ENCODE results near the gene C16orf92.

The C16orf92 gene

GRCh38 chr16:29983420-29984136, 39.4 kb upstream of the C16orf92 start:
- H3K4me1 ChIP-seq (ENCODE audit: insufficient read depth, low read length), result no peaks in the 10 kb centered on the region
- H3K4me3 ChIP-seq (ENCODE audit: low read length), result no peak overlapping the region
- no peaks in the 10 kb centered on the region for H3K9me3 ChIP-seq (ENCODE audit: insufficient read depth, low read depth, low read length)
- H3K9ac ChIP-seq (ENCODE audit: low read depth, low read length), result no peak overlapping the region
- peaks cover 92% of the 10 kb centered on the region for H3K36me3 ChIP-seq (ENCODE audit: insufficient read depth, low read depth, low read length)
- no peaks in the 10 kb centered on the region for H3K27me3 ChIP-seq (ENCODE audit: insufficient read depth, low read length)
- H3K27ac ChIP-seq (ENCODE audit: low read length), result no peak overlapping the region

GRCh38 chr16:29984137-29984763, 38.7 kb upstream of the C16orf92 start:
- Histone ChIP-seq H3K9me3 (ENCODE audit: insufficient read depth, low read depth, low read length) (no peaks in the 10 kb centered on the region), H3K4me3 (ENCODE audit: low read length) (no peak overlapping the region), H3K27me3 (ENCODE audit: insufficient read depth, low read length) (no peaks in the 10 kb centered on the region), H3K27ac (ENCODE audit: low read length) (no peak overlapping the region), H3K36me3 (ENCODE audit: insufficient read depth, low read depth, low read length) (peaks cover 91% of the 10 kb centered on the region), H3K9ac (ENCODE audit: low read depth, low read length) (no peak overlapping the region), H3K4me1 (ENCODE audit: insufficient read depth, low read length) (no peaks in the 10 kb centered on the region)

GRCh38 chr16:29984764-29985147, 38.2 kb upstream of the C16orf92 start:
- H3K4me3 ChIP-seq (ENCODE audit: low read length), result no peak overlapping the region
- H3K4me1 ChIP-seq (ENCODE audit: insufficient read depth, low read length), result no peaks in the 10 kb centered on the region
- H3K27me3 ChIP-seq (ENCODE audit: insufficient read depth, low read length), result no peaks in the 10 kb centered on the region
- no peak overlapping the region for H3K27ac ChIP-seq (ENCODE audit: low read length)
- peaks cover 91% of the 10 kb centered on the region for H3K36me3 ChIP-seq (ENCODE audit: insufficient read depth, low read depth, low read length)
- no peak overlapping the region for H3K9ac ChIP-seq (ENCODE audit: low read depth, low read length)
- no peaks in the 10 kb centered on the region for H3K9me3 ChIP-seq (ENCODE audit: insufficient read depth, low read depth, low read length)

GRCh38 chr16:29985271-29985811, 37.7 kb upstream of the C16orf92 start:
- no peak overlapping the region for H3K27ac ChIP-seq (ENCODE audit: low read length)
- no peaks in the 10 kb centered on the region for H3K27me3 ChIP-seq (ENCODE audit: insufficient read depth, low read length)
- H3K4me3 ChIP-seq (ENCODE audit: low read length), result no peak overlapping the region
- no peak overlapping the region for H3K9ac ChIP-seq (ENCODE audit: low read depth, low read length)
- no peaks in the 10 kb centered on the region for H3K9me3 ChIP-seq (ENCODE audit: insufficient read depth, low read depth, low read length)
- peaks cover 91% of the 10 kb centered on the region for H3K36me3 ChIP-seq (ENCODE audit: insufficient read depth, low read depth, low read length)
- no peaks in the 10 kb centered on the region for H3K4me1 ChIP-seq (ENCODE audit: insufficient read depth, low read length)

- no peak overlapping the region for H3K9ac ChIP-seq (ENCODE audit: low read depth, low read length)
- no peaks in the 10 kb centered on the region for H3K27me3 ChIP-seq (ENCODE audit: insufficient read depth, low read length)
- H3K4me3 ChIP-seq (ENCODE audit: low read length), result no peak overlapping the region
- no peaks in the 10 kb centered on the region for H3K9me3 ChIP-seq (ENCODE audit: insufficient read depth, low read depth, low read length)
- H3K4me1 ChIP-seq (ENCODE audit: insufficient read depth, low read length), result no peaks in the 10 kb centered on the region
- H3K36me3 ChIP-seq (ENCODE audit: insufficient read depth, low read depth, low read length), result peaks cover 86% of the 10 kb centered on the region
- H3K27ac ChIP-seq (ENCODE audit: low read length), result no peak overlapping the region
Measured at GRCh38 chr16:29986231-29986630, 36.8 kb upstream of the C16orf92 start.

- no peaks in the 10 kb centered on the region for H3K9me3 ChIP-seq (ENCODE audit: insufficient read depth, low read depth, low read length)
- H3K4me3 ChIP-seq (ENCODE audit: low read length), result no peak overlapping the region
- peaks cover 80% of the 10 kb centered on the region for H3K36me3 ChIP-seq (ENCODE audit: insufficient read depth, low read depth, low read length)
- H3K9ac ChIP-seq (ENCODE audit: low read depth, low read length), result no peak overlapping the region
- no peaks in the 10 kb centered on the region for H3K27me3 ChIP-seq (ENCODE audit: insufficient read depth, low read length)
- no peak overlapping the region for H3K27ac ChIP-seq (ENCODE audit: low read length)
- H3K4me1 ChIP-seq (ENCODE audit: insufficient read depth, low read length), result no peaks in the 10 kb centered on the region
Measured at GRCh38 chr16:29986931-29987330, 36.1 kb upstream of the C16orf92 start.

- no peak overlapping the region for H3K4me3 ChIP-seq (ENCODE audit: low read length)
- no peaks in the 10 kb centered on the region for H3K9me3 ChIP-seq (ENCODE audit: insufficient read depth, low read depth, low read length)
- H3K36me3 ChIP-seq (ENCODE audit: insufficient read depth, low read depth, low read length), result peaks cover 80% of the 10 kb centered on the region
- H3K4me1 ChIP-seq (ENCODE audit: insufficient read depth, low read length), result no peaks in the 10 kb centered on the region
- H3K27ac ChIP-seq (ENCODE audit: low read length), result no peak overlapping the region
- no peak overlapping the region for H3K9ac ChIP-seq (ENCODE audit: low read depth, low read length)
- no peaks in the 10 kb centered on the region for H3K27me3 ChIP-seq (ENCODE audit: insufficient read depth, low read length)
Measured at GRCh38 chr16:29987371-29988085, 35.5 kb upstream of the C16orf92 start.

- Histone ChIP-seq H3K4me1 (ENCODE audit: insufficient read depth, low read length) (no peaks in the 10 kb centered on the region), H3K4me3 (ENCODE audit: low read length) (no peak overlapping the region), H3K9ac (ENCODE audit: low read depth, low read length) (no peak overlapping the region), H3K36me3 (ENCODE audit: insufficient read depth, low read depth, low read length) (peaks cover 80% of the 10 kb centered on the region), H3K27me3 (ENCODE audit: insufficient read depth, low read length) (no peaks in the 10 kb centered on the region), H3K27ac (ENCODE audit: low read length) (no peak overlapping the region), H3K9me3 (ENCODE audit: insufficient read depth, low read depth, low read length) (no peaks in the 10 kb centered on the region)
Measured at GRCh38 chr16:29988346-29989075, 34.5 kb upstream of the C16orf92 start.

GRCh38 chr16:29989111-29989858, 33.7 kb upstream of the C16orf92 start:
- H3K36me3 ChIP-seq (ENCODE audit: insufficient read depth, low read depth, low read length), result peaks cover 73% of the 10 kb centered on the region
- H3K27me3 ChIP-seq (ENCODE audit: insufficient read depth, low read length), result no peaks in the 10 kb centered on the region
- no peak overlapping the region for H3K27ac ChIP-seq (ENCODE audit: low read length)
- H3K9me3 ChIP-seq (ENCODE audit: insufficient read depth, low read depth, low read length), result no peaks in the 10 kb centered on the region
- H3K4me1 ChIP-seq (ENCODE audit: insufficient read depth, low read length), result no peaks in the 10 kb centered on the region
- no peak overlapping the region for H3K4me3 ChIP-seq (ENCODE audit: low read length)
- no peak overlapping the region for H3K9ac ChIP-seq (ENCODE audit: low read depth, low read length)

GRCh38 chr16:29990034-29990433, 33.0 kb upstream of the C16orf92 start:
- Histone ChIP-seq H3K9me3 (ENCODE audit: insufficient read depth, low read depth, low read length) (no peaks in the 10 kb centered on the region), H3K36me3 (ENCODE audit: insufficient read depth, low read depth, low read length) (peaks cover 66% of the 10 kb centered on the region), H3K4me3 (ENCODE audit: low read length) (no peak overlapping the region), H3K4me1 (ENCODE audit: insufficient read depth, low read length) (no peaks in the 10 kb centered on the region), H3K27me3 (ENCODE audit: insufficient read depth, low read length) (no peaks in the 10 kb centered on the region), H3K9ac (ENCODE audit: low read depth, low read length) (no peak overlapping the region), H3K27ac (ENCODE audit: low read length) (no peak overlapping the region)

All from iPS-20b (cell line).